HepG2 (cell line): ENCODE data around the gene RPUSD3. TPM values are rescaled to one million over a fixed set of nuclear protein-coding genes. Genes with fewer than 3 reads are reported as not detected.

ENCODE experiments used
- ATAC-seq: fragments of 200-7000 bp; cut with Tn5 transposase; 3 replicates; pipeline ENCODE4 v1.9.1; 2020; ENCODE audit warnings: mild to moderate bottlenecking, moderate library complexity
- BruUV-seq: library from RNA; stranded (reverse); fragments of 400-500 nt; replicated peaks from 2 replicates; lab custom pipeline; 2021; lab: Mats Ljungman, UMichigan
- CTCF ChIA-PET: fragments of 300-600 bp; formaldehyde crosslinking; extraction: SDS; loops from one replicate; lab custom pipeline; 2021; ENCODE audit warnings: low total read pairs, inconsistent platforms, low intra/inter-chr PET ratio; lab: Yijun Ruan, JAX
- POLR2A ChIA-PET: fragments of 350-600 bp; sonication (Branson Sonifier 250); formaldehyde crosslinking; loops from one replicate; lab custom pipeline; 2020; ENCODE audit warnings: antibody characterized with exemption, inconsistent platforms; lab: Yijun Ruan, JAX
- DNase-seq: peaks from one replicate; pipeline ENCODE4 v3.0.0-alpha.2; 2015; ENCODE audit warnings: low spot score
- FAIRE-seq: peaks from 3 replicates; lab custom pipeline; 2011; peaks lifted over from hg19 to GRCh38; lab: Jason Lieb, UNC
- H2AFZ ChIP-seq: one replicate; pipeline ENCODE4 v1.6.1; 2011; ENCODE audit warnings: low read length, inconsistent platforms
- H3K27ac ChIP-seq: fragments of 300-600 bp; 3 replicates; pipeline ENCODE4 v1.8.0; 2011; ENCODE audit warnings: mixed run types, mild to moderate bottlenecking, mixed read lengths, low read length, inconsistent platforms; ENCODE audit not compliant: insufficient read depth; ENCODE audit errors: extremely low read length
- H3K27me3 ChIP-seq, 2 experiments: fragments of 200-600 bp in 1 of 2; 2 replicates in 1 of 2; 3 replicates in 1 of 2; pipeline versions ENCODE4 v1.6.0 to v1.8.0; 2011; ENCODE audit warnings: low read length in 2 of 2, mild to moderate bottlenecking in 2 of 2, moderate library complexity in 2 of 2, inconsistent platforms in 1 of 2; ENCODE audit not compliant: insufficient read depth in 2 of 2, control insufficient read depth in 1 of 2
- H3K36me3 ChIP-seq, 2 experiments: fragments of 200-600 bp in 1 of 2; replicated peaks in 1 of 2; 2 replicates in 1 of 2; 3 replicates in 1 of 2; pipeline versions ENCODE4 v1.5.1 to v1.8.0; 2011; ENCODE audit warnings: low read length in 2 of 2, inconsistent platforms in 1 of 2; ENCODE audit not compliant: insufficient read depth in 2 of 2, control insufficient read depth in 1 of 2
- H3K4me1 ChIP-seq: 2 replicates; pipeline ENCODE4 v1.5.1; 2012; ENCODE audit warnings: low read length, inconsistent platforms; ENCODE audit not compliant: insufficient read depth
- H3K4me2 ChIP-seq: 2 replicates; pipeline ENCODE4 v1.6.0; 2011; ENCODE audit warnings: low read depth, low read length, inconsistent platforms
- H3K4me3 ChIP-seq, 3 experiments: fragments of 200-600 bp in 1 of 3; sonication (generic), shearing (Covaris generic) in 1 of 3; replicated peaks in 1 of 3; 2 replicates each; pipeline ENCODE4 v1.5.1; 2011 to 2016; ENCODE audit warnings: low read length in 3 of 3, inconsistent platforms in 2 of 3, low read depth in 2 of 3, mild to moderate bottlenecking in 2 of 3, control low read depth in 1 of 3, mixed read lengths in 1 of 3; ENCODE audit not compliant: insufficient read depth in 1 of 3
- H3K79me2 ChIP-seq: one replicate; pipeline ENCODE4 v1.6.1; 2011; ENCODE audit warnings: low read length, inconsistent platforms; ENCODE audit not compliant: insufficient read depth
- H3K9ac ChIP-seq: 2 replicates; pipeline ENCODE4 v1.6.0; 2011; ENCODE audit warnings: mild to moderate bottlenecking, low read depth, low read length, inconsistent platforms; ENCODE audit not compliant: insufficient read depth
- H3K9me3 ChIP-seq: 2 replicates; pipeline ENCODE4 v1.5.1; 2012; ENCODE audit warnings: mild to moderate bottlenecking, low read length
- H4K20me1 ChIP-seq: 2 replicates; pipeline ENCODE4 v1.6.0; 2011; ENCODE audit warnings: inconsistent platforms, mild to moderate bottlenecking, low read length, moderate library complexity; ENCODE audit not compliant: insufficient read depth
- CEBPB ChIP-seq: IDR thresholded peaks from 2 replicates; pipeline ENCODE4 v1.6.1; 2011; ENCODE audit warnings: low read depth, low read length, improper control_type of control experiment, borderline replicate concordance
- GTF3A ChIP-seq: sonication (generic); formaldehyde crosslinking; conservative IDR thresholded peaks from 2 replicates; pipeline ENCODE4 v1.4.0; 2020; ENCODE audit warnings: mild to moderate bottlenecking, missing genetic modification reagents
- SOX6 ChIP-seq, 2 experiments: fragments of 450-650 bp in 1 of 2; sonication (generic) in 1 of 2; formaldehyde crosslinking in 1 of 2; IDR thresholded peaks; 2 replicates each; pipeline versions ENCODE4 v1.4.0 to v1.6.1; 2017 to 2020; ENCODE audit warnings: antibody characterized with exemption in 1 of 2, mild to moderate bottlenecking in 1 of 2, missing genetic modification reagents in 1 of 2
- SRSF1 ChIP-seq: fragments of 200-400 bp; formaldehyde crosslinking; optimal IDR thresholded peaks from 2 replicates; pipeline ENCODE3; 2017; ENCODE audit warnings: mild to moderate bottlenecking, low read depth, low read length, moderate library complexity
- ZBTB8A ChIP-seq: sonication (generic); formaldehyde crosslinking; IDR thresholded peaks from 2 replicates; pipeline ENCODE4 v1.4.0; 2020; ENCODE audit warnings: mild to moderate bottlenecking, low read depth, missing genetic modification reagents, borderline replicate concordance
- ZFYVE20 ChIP-seq: sonication (generic); formaldehyde crosslinking; IDR thresholded peaks from 2 replicates; pipeline ENCODE4 v1.8.0; 2023; ENCODE audit warnings: low read depth, mild to moderate bottlenecking, moderate library complexity, missing genetic modification reagents, borderline replicate concordance
- WGBS: methylation state at CpG from one replicate; pipeline ENCODE4 v1.1.6; 2017; ENCODE audit warnings: low lambda C conversion rate; 5-methylcytosine and 5-hydroxymethylcytosine counted together
- in situ Hi-C: cut with HindIII; loops from 2 replicates; pipeline ENCODE4 v1.10.0; 2017; ENCODE audit warnings: low pct_unique_long_range_greater_than_20kb; ENCODE audit not compliant: extremely low pct_ligation_motif_present
- intact Hi-C: fragments of 100-400 bp; cut with micrococcal nuclease; formaldehyde crosslinking; loops from one replicate; pipeline ENCODE4 v1.10.0; 2022; ENCODE audit not compliant: unreplicated experiment
- polyA plus RNA-seq, 8 experiments: library from polyadenylated mRNA; depleted of rRNA in 3 of 8; stranded (reverse) in 7 of 8; unstranded in 1 of 8; fragments of >200 nt; fragmentation: Illumina TruSeq in 4 of 8; extraction: Trizol in 4 of 8; gene quantifications; 2 replicates each; pipeline versions ENCODE4 v1.2.1 to v1.2.3, GENCODE V29; 2011 to 2016; ENCODE audit warnings: low read depth in 4 of 8, missing spikeins in 1 of 8, mixed read lengths in 1 of 8; ENCODE audit not compliant: insufficient read depth in 1 of 8
- total RNA-seq, 5 experiments: library from RNA; depleted of rRNA; stranded (reverse); fragments of >200 nt; fragmentation: Illumina TruSeq; extraction: Trizol; gene quantifications; 2 replicates each; pipeline ENCODE4 v1.2.3, GENCODE V29; 2016; ENCODE audit warnings: low read depth in 1 of 5
- TF ChIP-seq, protein P1 (sequence below): IDR thresholded peaks from 2 replicates; pipeline ENCODE4 v1.6.1; 2016; ENCODE audit warnings: low read depth, missing genetic modification reagents, missing compliant biosample characterization
- TF ChIP-seq, protein P2 (sequence below): fragments of 450-650 bp; IDR thresholded peaks from 2 replicates; pipeline ENCODE4 v1.6.1; 2017; ENCODE audit warnings: mild to moderate bottlenecking
- TF ChIP-seq, protein P3 (sequence below): sonication (generic); formaldehyde crosslinking; IDR thresholded peaks from 2 replicates; pipeline ENCODE4 v1.5.1; 2020; ENCODE audit warnings: mild to moderate bottlenecking, missing genetic modification reagents, borderline replicate concordance

Gene RPUSD3
- total and polyA plus RNA-seq, 2 of the 13 experiments (the other 11 are each of a cell fraction or from before 2014, with no cell fraction given): 32.1 to 48.7 TPM

DNA sequence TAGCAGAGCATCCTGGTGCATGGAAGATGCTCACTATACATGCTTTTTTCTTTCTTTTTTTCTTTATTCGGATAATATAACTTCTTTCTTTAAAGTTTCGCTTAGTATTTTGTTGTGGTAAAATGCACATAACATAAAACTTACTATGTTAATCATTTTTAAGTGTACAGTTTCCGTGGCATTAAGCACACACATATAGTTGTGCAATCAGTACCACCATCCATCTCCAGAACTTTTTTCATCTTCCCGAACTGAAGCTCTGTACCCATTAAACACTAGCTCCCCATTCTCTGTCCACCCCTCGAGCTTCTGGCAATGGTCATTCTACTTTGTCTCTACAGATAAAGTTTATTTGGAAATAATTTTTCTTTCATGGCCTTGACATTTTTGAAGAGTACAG is 45.6 kb upstream of the RPUSD3 start:
- H3K27ac ChIP-seq: peak overlapping the region; percentile 32
- peak overlapping the region; percentile 76 for H3K4me2 ChIP-seq
- DNase-seq (no peak), FAIRE-seq (peak; percentile 58), ATAC-seq (no peak)
- H4K20me1 ChIP-seq: no peaks in the 10 kb centered on the region
- WGBS: 6% methylated on average over 5 of the region's 5 CpGs
- H3K4me1 ChIP-seq: peaks cover 50% of the 10 kb centered on the region
- peak overlapping the region in 1 of 3 experiments; percentile 13; a peak in 1 of 6 replicates for H3K4me3 ChIP-seq
- H3K9ac ChIP-seq: peak overlapping the region; percentile 98
- intact Hi-C loops (no loop called here), in situ Hi-C loops (no loop called here)
- peaks cover 26% of the 10 kb centered on the region for H3K79me2 ChIP-seq
- peaks cover 3 to 9% of the 10 kb centered on the region in 2 experiments; a peak in 4 of 5 replicates for H3K36me3 ChIP-seq
- no peaks in the 10 kb centered on the region; a peak in 1 of 5 replicates for H3K27me3 ChIP-seq
- no peak overlapping the region for H2AFZ ChIP-seq
- ChIA-PET CTCF (interaction anchor here (1.3 kb wide), 1 partner anchor 27 kb away, joined by 4 read pairs; no protein-coding TSS in a partner anchor), POLR2A (interaction anchor here (0.5 to 3.8 kb wide), 10 partner anchors 8 to 88 kb away, joined by 3 to 36 read pairs (median 6); partner anchors contain the start of genes CIDEC, CRELD1, IL17RC and IL17RE)
- no peaks in the 10 kb centered on the region for H3K9me3 ChIP-seq
- no TSS peak for BruUV-seq
- TF ChIP-seq SRSF1 (no peak), ZBTB8A (CRISPR knock-in tag) (no peak), ZFYVE20 (no peak), SOX6 (IDR thresholded peaks at IDR 0.05) (no peak), SOX6 (CRISPR knock-in tag; IDR thresholded peaks at IDR 0.05) (no peak), GTF3A (CRISPR knock-in tag) (no peak), CEBPB (peak; percentile 76; the same call in 1 of the 2 replicates)
- TF ChIP-seq, protein P1, sequence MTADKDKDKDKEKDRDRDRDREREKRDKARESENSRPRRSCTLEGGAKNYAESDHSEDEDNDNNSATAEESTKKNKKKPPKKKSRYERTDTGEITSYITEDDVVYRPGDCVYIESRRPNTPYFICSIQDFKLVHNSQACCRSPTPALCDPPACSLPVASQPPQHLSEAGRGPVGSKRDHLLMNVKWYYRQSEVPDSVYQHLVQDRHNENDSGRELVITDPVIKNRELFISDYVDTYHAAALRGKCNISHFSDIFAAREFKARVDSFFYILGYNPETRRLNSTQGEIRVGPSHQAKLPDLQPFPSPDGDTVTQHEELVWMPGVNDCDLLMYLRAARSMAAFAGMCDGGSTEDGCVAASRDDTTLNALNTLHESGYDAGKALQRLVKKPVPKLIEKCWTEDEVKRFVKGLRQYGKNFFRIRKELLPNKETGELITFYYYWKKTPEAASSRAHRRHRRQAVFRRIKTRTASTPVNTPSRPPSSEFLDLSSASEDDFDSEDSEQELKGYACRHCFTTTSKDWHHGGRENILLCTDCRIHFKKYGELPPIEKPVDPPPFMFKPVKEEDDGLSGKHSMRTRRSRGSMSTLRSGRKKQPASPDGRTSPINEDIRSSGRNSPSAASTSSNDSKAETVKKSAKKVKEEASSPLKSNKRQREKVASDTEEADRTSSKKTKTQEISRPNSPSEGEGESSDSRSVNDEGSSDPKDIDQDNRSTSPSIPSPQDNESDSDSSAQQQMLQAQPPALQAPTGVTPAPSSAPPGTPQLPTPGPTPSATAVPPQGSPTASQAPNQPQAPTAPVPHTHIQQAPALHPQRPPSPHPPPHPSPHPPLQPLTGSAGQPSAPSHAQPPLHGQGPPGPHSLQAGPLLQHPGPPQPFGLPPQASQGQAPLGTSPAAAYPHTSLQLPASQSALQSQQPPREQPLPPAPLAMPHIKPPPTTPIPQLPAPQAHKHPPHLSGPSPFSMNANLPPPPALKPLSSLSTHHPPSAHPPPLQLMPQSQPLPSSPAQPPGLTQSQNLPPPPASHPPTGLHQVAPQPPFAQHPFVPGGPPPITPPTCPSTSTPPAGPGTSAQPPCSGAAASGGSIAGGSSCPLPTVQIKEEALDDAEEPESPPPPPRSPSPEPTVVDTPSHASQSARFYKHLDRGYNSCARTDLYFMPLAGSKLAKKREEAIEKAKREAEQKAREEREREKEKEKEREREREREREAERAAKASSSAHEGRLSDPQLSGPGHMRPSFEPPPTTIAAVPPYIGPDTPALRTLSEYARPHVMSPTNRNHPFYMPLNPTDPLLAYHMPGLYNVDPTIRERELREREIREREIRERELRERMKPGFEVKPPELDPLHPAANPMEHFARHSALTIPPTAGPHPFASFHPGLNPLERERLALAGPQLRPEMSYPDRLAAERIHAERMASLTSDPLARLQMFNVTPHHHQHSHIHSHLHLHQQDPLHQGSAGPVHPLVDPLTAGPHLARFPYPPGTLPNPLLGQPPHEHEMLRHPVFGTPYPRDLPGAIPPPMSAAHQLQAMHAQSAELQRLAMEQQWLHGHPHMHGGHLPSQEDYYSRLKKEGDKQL (CRISPR knock-in tag): no peak
- TF ChIP-seq, protein P2, sequence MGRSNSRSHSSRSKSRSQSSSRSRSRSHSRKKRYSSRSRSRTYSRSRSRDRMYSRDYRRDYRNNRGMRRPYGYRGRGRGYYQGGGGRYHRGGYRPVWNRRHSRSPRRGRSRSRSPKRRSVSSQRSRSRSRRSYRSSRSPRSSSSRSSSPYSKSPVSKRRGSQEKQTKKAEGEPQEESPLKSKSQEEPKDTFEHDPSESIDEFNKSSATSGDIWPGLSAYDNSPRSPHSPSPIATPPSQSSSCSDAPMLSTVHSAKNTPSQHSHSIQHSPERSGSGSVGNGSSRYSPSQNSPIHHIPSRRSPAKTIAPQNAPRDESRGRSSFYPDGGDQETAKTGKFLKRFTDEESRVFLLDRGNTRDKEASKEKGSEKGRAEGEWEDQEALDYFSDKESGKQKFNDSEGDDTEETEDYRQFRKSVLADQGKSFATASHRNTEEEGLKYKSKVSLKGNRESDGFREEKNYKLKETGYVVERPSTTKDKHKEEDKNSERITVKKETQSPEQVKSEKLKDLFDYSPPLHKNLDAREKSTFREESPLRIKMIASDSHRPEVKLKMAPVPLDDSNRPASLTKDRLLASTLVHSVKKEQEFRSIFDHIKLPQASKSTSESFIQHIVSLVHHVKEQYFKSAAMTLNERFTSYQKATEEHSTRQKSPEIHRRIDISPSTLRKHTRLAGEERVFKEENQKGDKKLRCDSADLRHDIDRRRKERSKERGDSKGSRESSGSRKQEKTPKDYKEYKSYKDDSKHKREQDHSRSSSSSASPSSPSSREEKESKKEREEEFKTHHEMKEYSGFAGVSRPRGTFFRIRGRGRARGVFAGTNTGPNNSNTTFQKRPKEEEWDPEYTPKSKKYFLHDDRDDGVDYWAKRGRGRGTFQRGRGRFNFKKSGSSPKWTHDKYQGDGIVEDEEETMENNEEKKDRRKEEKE: no peak
- TF ChIP-seq, protein P3, sequence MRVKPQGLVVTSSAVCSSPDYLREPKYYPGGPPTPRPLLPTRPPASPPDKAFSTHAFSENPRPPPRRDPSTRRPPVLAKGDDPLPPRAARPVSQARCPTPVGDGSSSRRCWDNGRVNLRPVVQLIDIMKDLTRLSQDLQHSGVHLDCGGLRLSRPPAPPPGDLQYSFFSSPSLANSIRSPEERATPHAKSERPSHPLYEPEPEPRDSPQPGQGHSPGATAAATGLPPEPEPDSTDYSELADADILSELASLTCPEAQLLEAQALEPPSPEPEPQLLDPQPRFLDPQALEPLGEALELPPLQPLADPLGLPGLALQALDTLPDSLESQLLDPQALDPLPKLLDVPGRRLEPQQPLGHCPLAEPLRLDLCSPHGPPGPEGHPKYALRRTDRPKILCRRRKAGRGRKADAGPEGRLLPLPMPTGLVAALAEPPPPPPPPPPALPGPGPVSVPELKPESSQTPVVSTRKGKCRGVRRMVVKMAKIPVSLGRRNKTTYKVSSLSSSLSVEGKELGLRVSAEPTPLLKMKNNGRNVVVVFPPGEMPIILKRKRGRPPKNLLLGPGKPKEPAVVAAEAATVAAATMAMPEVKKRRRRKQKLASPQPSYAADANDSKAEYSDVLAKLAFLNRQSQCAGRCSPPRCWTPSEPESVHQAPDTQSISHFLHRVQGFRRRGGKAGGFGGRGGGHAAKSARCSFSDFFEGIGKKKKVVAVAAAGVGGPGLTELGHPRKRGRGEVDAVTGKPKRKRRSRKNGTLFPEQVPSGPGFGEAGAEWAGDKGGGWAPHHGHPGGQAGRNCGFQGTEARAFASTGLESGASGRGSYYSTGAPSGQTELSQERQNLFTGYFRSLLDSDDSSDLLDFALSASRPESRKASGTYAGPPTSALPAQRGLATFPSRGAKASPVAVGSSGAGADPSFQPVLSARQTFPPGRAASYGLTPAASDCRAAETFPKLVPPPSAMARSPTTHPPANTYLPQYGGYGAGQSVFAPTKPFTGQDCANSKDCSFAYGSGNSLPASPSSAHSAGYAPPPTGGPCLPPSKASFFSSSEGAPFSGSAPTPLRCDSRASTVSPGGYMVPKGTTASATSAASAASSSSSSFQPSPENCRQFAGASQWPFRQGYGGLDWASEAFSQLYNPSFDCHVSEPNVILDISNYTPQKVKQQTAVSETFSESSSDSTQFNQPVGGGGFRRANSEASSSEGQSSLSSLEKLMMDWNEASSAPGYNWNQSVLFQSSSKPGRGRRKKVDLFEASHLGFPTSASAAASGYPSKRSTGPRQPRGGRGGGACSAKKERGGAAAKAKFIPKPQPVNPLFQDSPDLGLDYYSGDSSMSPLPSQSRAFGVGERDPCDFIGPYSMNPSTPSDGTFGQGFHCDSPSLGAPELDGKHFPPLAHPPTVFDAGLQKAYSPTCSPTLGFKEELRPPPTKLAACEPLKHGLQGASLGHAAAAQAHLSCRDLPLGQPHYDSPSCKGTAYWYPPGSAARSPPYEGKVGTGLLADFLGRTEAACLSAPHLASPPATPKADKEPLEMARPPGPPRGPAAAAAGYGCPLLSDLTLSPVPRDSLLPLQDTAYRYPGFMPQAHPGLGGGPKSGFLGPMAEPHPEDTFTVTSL (CRISPR knock-in tag): no peak
